ENCODE measurements around the gene IFNLR1. TPM values are rescaled to one million over a fixed set of nuclear protein-coding genes. Genes with fewer than 3 reads are reported as not detected.

IFNLR1 gene
- total RNA-seq, 2 experiments from 2014 or later, result 1.2 to 1.3 TPM

- TF ChIP-seq, protein P1, sequence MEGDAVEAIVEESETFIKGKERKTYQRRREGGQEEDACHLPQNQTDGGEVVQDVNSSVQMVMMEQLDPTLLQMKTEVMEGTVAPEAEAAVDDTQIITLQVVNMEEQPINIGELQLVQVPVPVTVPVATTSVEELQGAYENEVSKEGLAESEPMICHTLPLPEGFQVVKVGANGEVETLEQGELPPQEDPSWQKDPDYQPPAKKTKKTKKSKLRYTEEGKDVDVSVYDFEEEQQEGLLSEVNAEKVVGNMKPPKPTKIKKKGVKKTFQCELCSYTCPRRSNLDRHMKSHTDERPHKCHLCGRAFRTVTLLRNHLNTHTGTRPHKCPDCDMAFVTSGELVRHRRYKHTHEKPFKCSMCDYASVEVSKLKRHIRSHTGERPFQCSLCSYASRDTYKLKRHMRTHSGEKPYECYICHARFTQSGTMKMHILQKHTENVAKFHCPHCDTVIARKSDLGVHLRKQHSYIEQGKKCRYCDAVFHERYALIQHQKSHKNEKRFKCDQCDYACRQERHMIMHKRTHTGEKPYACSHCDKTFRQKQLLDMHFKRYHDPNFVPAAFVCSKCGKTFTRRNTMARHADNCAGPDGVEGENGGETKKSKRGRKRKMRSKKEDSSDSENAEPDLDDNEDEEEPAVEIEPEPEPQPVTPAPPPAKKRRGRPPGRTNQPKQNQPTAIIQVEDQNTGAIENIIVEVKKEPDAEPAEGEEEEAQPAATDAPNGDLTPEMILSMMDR (IDR thresholded peaks at IDR 0.05), result no peak
- Histone ChIP-seq H3K9me3 (ENCODE audit: control insufficient read depth in 1 of 2, insufficient read depth in 1 of 2, low read length in 2 of 2) (no peaks in the 10 kb centered on the region), H3K4me1 (ENCODE audit: insufficient read depth, low read length) (peaks cover 12% of the 10 kb centered on the region), H3K27me3 (ENCODE audit: control insufficient read depth in 1 of 2, insufficient read depth in 2 of 2, low read length in 2 of 2) (peaks cover 11 to 18% of the 10 kb centered on the region in 2 experiments), H3K36me3 (ENCODE audit: insufficient read depth, low read length) (no peaks in the 10 kb centered on the region), H3K27ac (ENCODE audit: low read depth in 1 of 2, low read length in 2 of 2) (no peak overlapping the region), H3K4me3 (ENCODE audit: low read length) (no peak overlapping the region)
- ATAC-seq (ENCODE audit: poor library complexity) (no peak), DNase-seq (no peak)
- ChIA-PET POLR2A (no interaction called here), CTCF (no interaction called here)
- Mint-ChIP-seq H3K27ac (no peak overlapping the region), H3K36me3 (ENCODE audit: low read depth) (no peaks in the 10 kb centered on the region), H3K9me3 (no peaks in the 10 kb centered on the region), H3K27me3 (peaks cover 43% of the 10 kb centered on the region), H3K4me1 (ENCODE audit: low read depth) (peaks cover 11% of the 10 kb centered on the region), H3K4me3 (no peak overlapping the region)
- intact Hi-C loops (cut with DNase I, micrococcal nuclease), result no loop called here
Measured at GRCh38 chr1:24147194-24147593, 39.9 kb downstream of the IFNLR1 start.

- H3K27me3 Mint-ChIP-seq, result peaks cover 16% of the 10 kb centered on the region
- no peaks in the 10 kb centered on the region for H3K4me1 Mint-ChIP-seq (ENCODE audit: low read depth)
- DNase-seq (no peak), ATAC-seq (ENCODE audit: poor library complexity) (no peak)
- Histone ChIP-seq H3K4me3 (ENCODE audit: low read length) (no peak within 1 kb of the TSS), H3K27ac (ENCODE audit: low read depth in 1 of 2, low read length in 2 of 2) (no peak within 1 kb of the TSS), H3K27me3 (ENCODE audit: control insufficient read depth in 1 of 2, insufficient read depth in 2 of 2, low read length in 2 of 2) (no peaks in the 10 kb centered on the region), H3K36me3 (ENCODE audit: insufficient read depth, low read length) (no peaks in the 10 kb centered on the region), H3K9me3 (ENCODE audit: control insufficient read depth in 1 of 2, insufficient read depth in 1 of 2, low read length in 2 of 2) (peaks cover 0 to 8% of the 10 kb centered on the region in 2 experiments), H3K4me1 (ENCODE audit: insufficient read depth, low read length) (no peaks in the 10 kb centered on the region)
- intact Hi-C loops (cut with DNase I, micrococcal nuclease), result no loop called here
- TF ChIP-seq, protein P1 (IDR thresholded peaks at IDR 0.05), result no peak
- no peaks in the 10 kb centered on the region for H3K36me3 Mint-ChIP-seq (ENCODE audit: low read depth)
- no peaks in the 10 kb centered on the region for H3K9me3 Mint-ChIP-seq
- CTCF ChIA-PET, result no interaction called here
- H3K27ac Mint-ChIP-seq, result no peak within 1 kb of the TSS
- POLR2A ChIA-PET, result no interaction called here
- no peak within 1 kb of the TSS for H3K4me3 Mint-ChIP-seq
Measured at GRCh38 chr1:24142546-24143534, 44.2 kb downstream of the IFNLR1 start, which contains the start of gene IL22RA1. Gene IL22RA1 (minus strand): TSS chr1:24143140. CDS start chr1:24143082, 58 bp downstream.

DNA sequence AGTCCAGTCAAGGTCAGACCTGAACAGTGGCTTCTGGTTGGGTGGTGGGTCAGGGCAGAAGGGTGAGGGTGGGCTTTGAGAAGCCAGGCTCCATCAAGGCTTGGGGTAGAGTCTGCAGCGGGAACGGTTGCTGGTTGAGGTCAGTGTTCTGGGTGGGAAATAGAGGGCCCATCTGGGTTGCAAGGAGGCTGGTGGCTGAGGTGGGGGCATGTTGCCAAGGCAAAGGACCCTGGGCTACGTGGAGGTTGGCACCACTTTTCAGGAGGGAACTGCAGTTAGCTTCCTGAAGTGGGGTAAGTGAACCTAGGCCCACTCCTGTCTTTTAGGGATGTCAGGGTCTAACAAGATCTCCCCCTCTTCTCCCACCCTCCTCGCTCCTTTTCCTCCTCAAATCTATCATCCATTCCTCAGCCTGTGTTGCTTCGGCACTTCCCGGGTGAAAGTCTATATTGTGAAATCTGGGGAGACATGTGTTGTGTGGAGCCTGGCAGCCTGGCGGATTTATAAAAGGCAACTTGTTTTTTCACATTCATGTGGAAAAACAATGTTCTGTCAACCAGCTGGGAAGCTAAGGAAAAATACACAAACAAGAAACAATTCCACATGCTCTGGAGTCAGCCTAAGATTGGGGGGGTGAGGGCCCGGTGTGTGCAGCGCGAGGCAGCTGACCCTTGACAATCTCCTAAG lies 45.6 kb downstream of the IFNLR1 start:
- H3K4me3 Mint-ChIP-seq, result no peak overlapping the region
- ATAC-seq (ENCODE audit: poor library complexity) (no peak), DNase-seq (no peak)
- TF ChIP-seq, protein P1 (IDR thresholded peaks at IDR 0.05), result no peak
- no peak overlapping the region for H3K27ac ChIP-seq (ENCODE audit: low read depth in 1 of 2, low read length in 2 of 2)
- no peaks in the 10 kb centered on the region for H3K9me3 Mint-ChIP-seq
- no peaks in the 10 kb centered on the region for H3K36me3 Mint-ChIP-seq (ENCODE audit: low read depth)
- H3K27me3 Mint-ChIP-seq, result peaks cover 20% of the 10 kb centered on the region
- intact Hi-C loops (cut with DNase I, micrococcal nuclease), result no loop called here
- no peaks in the 10 kb centered on the region for H3K4me1 Mint-ChIP-seq (ENCODE audit: low read depth)
- peaks cover 0 to 8% of the 10 kb centered on the region in 2 experiments for H3K9me3 ChIP-seq (ENCODE audit: control insufficient read depth in 1 of 2, insufficient read depth in 1 of 2, low read length in 2 of 2)
- H3K27me3 ChIP-seq (ENCODE audit: control insufficient read depth in 1 of 2, insufficient read depth in 2 of 2, low read length in 2 of 2), result peaks cover 0 to 2% of the 10 kb centered on the region in 2 experiments
- CTCF ChIA-PET, result no interaction called here
- POLR2A ChIA-PET, result no interaction called here
- no peaks in the 10 kb centered on the region for H3K4me1 ChIP-seq (ENCODE audit: insufficient read depth, low read length)
- H3K4me3 ChIP-seq (ENCODE audit: low read length), result no peak overlapping the region
- H3K27ac Mint-ChIP-seq, result no peak overlapping the region
- no peaks in the 10 kb centered on the region for H3K36me3 ChIP-seq (ENCODE audit: insufficient read depth, low read length)
